Measurements from ENCODE around the gene MGP. TPM values are rescaled to one million over a fixed set of nuclear protein-coding genes. Genes with fewer than 3 reads are reported as not detected.

Gene MGP
- total and polyA plus RNA-seq, 8 donors = 30.3 to 179 (median 79.0) TPM

- Histone ChIP-seq H3K36me3 (peaks cover 0 to 40% (median 0%) of the 10 kb centered on the region in 3 donors), H3K9me3 (no peaks in the 10 kb centered on the region), H3K27ac (peak overlapping the region in 2 of 4 donors; percentile 42 to 51), H3K27me3 (no peaks in the 10 kb centered on the region), H3K4me1 (no peaks in the 10 kb centered on the region), H3K4me3 (no peak overlapping the region)
- ATAC-seq (peak; percentile 61 to 81 (median 72)), DNase-seq (peak in 2 of 6 donors; percentile 27 to 28), FAIRE-seq (no peak)
- no peak for TF ChIP-seq CTCF (IDR thresholded peaks at IDR 0.05)
- intact Hi-C loops (cut with DNase I) = no loop called here
- 73 to 79% methylated on average over 4 of the region's 4 CpGs for WGBS, 2 donors
These were observed 27.7 kb upstream of the MGP start for GRCh38 chr12:14913381-14913781.

GRCh38 chr12:14911131-14911530, 25.5 kb upstream of the MGP start:
- Histone ChIP-seq H3K36me3 (peaks cover 0 to 20% (median 0%) of the 10 kb centered on the region in 3 donors), H3K4me1 (no peaks in the 10 kb centered on the region), H3K27me3 (no peaks in the 10 kb centered on the region), H3K27ac (no peak overlapping the region), H3K4me3 (no peak overlapping the region), H3K9me3 (no peaks in the 10 kb centered on the region)
- FAIRE-seq = no peak
- intact Hi-C loops (cut with DNase I) = no loop called here
- TF ChIP-seq CTCF (IDR thresholded peaks at IDR 0.05) = no peak
- WGBS, 2 donors = 15 to 64% methylated on average over 2 of the region's 2 CpGs
- no peak for ATAC-seq
- no peak for DNase-seq

GRCh38 chr12:14910090-14910915, 24.6 kb upstream of the MGP start:
- WGBS, 2 donors = 82 to 89% methylated on average over 5 of the region's 5 CpGs
- no peak overlapping the region for H3K27ac ChIP-seq
- no peaks in the 10 kb centered on the region for H3K9me3 ChIP-seq
- FAIRE-seq (no peak), ATAC-seq (peak in 1 of 4 donors; percentile 37), DNase-seq (no peak)
- no peaks in the 10 kb centered on the region for H3K27me3 ChIP-seq
- H3K36me3 ChIP-seq = peaks cover 0 to 18% (median 0%) of the 10 kb centered on the region in 3 donors
- intact Hi-C loops (cut with DNase I) = no loop called here
- no peak overlapping the region for H3K4me3 ChIP-seq
- H3K4me1 ChIP-seq = peaks cover 3 to 7% (median 3%) of the 10 kb centered on the region in 3 donors
- no peak for TF ChIP-seq CTCF (IDR thresholded peaks at IDR 0.05)

- no peak for DNase-seq
- 98 to 100% methylated on average over 1 of the region's 1 CpG for WGBS, 2 donors
- no peak for FAIRE-seq
These were observed 22.3 kb upstream of the MGP start for GRCh38 chr12:14907953-14908352.

More at GRCh38 chr12:14907953-14908352, 22.3 kb upstream of the MGP start:
- Histone ChIP-seq H3K27me3 (no peaks in the 10 kb centered on the region), H3K9me3 (no peaks in the 10 kb centered on the region), H3K4me3 (no peak overlapping the region), H3K4me1 (peaks cover 3 to 7% (median 6%) of the 10 kb centered on the region in 3 donors), H3K36me3 (no peaks in the 10 kb centered on the region), H3K27ac (no peak overlapping the region)
- intact Hi-C loops (cut with DNase I) = no loop called here
- no peak for ATAC-seq
- TF ChIP-seq CTCF (IDR thresholded peaks at IDR 0.05) = no peak

All from pancreas (tissue), 10 donors.